Left renal cortex interstitium (tissue), 4 donors: ENCODE measurements around the gene GARIN6. TPM values are rescaled to one million over a fixed set of nuclear protein-coding genes. Genes with fewer than 3 reads are reported as not detected.
"Not testable (repeated sequence)": the region's sequence is repeated elsewhere in the genome, so short reads cannot be mapped to it uniquely, and the experiment has no call there.

Experiments used
- DNase-seq, 4 donors: peaks; one replicate each; pipeline ENCODE4 v3.0.0-alpha.2; 2013; ENCODE audit warnings: low read depth in 4 of 4, low spot score in 2 of 4, missing footprints in 1 of 4
- polyA plus RNA-seq, 4 donors: library from polyadenylated mRNA; unstranded; fragments of 120-200 nt; gene quantifications; one replicate each; pipeline ENCODE4 v1.2.1, GENCODE V29; 2013; ENCODE audit not compliant: insufficient read length in 4 of 4

GARIN6 gene
- polyA plus RNA-seq: under 1 TPM in 1 of 4 donors, not detected in 3; 0.07 TPM

DNA sequence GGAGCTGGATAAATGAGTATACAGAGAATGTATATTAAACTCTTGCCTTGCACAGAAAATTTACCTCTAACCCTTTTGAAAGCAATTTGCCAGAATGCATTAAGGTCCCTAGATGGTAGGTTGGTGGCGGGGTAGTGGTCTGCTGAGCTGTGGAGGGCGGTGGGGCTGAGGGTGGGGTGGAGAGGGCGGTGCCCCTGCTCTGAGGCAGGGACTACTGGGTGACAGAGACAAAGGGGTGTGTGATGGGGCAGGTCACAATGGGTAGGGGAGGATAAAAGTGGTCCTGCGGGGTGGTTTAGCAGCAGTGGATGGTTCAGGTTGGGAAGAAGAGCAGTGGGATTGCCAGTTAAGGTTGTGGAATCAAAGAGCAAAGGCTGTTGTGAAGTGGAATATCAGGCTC lies at the start of gene GARIN6:
GARIN6 (plus strand) TSS at position 301 of the 400 bp plus-strand sequence. CDS start 422 bp downstream, outside the sequence.
- no peak for DNase-seq

DNA sequence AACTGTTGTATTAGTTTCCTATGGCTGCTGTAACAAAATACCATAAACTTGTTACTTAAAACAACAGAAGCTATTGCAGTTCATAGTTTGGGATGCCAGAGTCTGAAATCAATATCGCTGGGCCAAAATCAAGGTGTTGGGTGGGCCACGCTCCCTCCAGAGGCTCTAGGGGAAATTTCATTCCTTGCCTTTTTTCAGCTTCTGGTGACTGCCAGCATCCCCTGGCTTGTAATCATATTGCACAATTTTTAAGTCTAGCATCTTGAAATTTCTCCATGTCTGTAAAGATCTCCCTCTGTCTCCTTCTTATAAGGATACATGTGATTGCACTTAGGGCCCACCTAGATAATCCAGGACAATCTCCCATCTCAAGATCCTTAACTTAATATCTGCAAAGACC lies 48.8 kb upstream of the GARIN6 start:
- no peak for DNase-seq

DNA sequence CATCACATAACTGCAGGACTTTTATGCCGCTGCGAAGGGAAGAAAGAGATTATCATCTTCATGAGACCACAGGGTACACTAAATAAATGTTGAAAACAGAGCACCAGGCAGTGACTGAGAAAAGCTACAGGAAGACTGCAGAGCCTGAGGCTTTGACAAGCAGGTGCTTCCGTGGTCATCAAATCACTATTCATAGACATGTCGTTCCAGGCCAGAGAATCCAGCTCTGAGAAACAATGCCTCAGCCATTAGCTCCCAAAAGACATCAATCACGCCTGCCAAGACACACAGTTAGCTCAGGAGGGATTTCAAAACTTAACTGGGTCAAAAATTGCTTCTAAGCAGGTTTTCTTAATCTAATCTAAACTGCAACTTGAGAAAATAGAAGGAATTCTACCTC lies 47.2 kb upstream of the GARIN6 start:
- DNase-seq: no peak

DNA sequence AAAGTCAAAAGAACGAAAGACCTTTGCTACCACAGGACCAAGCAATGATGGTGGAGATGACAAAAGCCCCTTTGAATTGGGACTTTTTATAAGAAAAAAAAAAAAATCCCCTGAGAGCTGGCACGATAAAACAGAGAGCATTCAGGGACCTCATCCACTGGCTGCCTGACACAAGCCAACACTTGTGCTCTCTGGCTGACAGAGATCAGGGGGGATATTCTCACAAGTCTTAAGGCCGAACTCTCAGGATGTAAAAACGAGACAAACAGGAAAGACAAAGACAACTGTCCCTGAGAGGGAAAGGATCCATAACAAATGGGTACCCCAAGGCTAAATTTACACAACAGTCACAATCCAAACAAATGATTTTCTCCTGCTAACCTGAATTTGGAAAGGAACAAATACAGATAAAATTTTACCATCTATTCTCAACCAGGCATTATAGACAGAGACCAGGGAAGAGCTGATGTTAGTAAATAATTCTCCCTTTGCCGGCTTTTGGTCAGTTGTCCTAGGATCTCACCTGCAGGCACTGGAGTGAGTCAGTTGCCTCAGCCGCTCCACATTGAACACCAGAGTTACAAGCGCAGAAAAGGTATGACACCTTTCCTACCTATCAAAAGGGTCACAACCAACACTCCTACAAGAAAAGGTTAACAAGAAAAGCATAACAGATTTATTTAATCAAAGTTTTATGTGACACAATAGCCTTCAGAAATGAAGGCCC lies 37.9 kb upstream of the GARIN6 start:
- no peak for DNase-seq

DNA sequence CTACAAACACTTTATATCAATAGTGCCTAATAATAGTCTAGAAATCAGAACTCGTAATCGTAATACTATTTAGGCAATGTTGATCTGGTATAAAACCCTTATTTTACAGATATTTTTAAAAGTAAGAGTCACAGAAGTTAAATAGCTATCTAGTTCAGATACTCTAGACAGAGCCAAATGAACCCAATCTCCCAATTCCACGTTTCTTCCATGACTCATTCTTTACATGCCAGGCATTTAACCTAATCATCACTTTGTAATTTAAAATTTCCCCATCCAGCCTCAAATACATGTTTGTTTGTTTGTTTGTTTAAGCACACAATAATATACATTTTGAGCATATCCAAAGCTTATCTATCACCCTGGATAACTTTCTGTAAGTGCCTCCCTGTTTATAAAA lies 36.4 kb upstream of the GARIN6 start:
- no peak for DNase-seq

DNA sequence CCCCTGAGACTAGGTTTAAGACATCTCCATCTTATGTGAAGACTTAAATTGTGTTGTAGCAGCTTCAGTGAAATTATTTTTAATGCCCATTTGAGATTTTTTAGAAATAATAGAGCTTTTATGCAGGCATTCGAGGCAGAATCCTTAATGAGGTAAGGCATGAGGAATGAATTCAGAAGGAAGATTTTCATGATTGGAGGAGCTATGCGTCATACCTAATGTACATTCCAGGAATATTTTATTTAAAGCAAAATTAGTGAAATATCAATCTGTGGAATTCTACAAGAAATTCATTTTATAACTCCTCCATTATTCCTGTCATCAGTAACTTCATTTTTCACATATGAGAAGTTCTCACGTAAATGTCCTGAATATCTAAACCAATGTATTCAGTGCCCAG lies 36.0 kb upstream of the GARIN6 start:
- no peak for DNase-seq

DNA sequence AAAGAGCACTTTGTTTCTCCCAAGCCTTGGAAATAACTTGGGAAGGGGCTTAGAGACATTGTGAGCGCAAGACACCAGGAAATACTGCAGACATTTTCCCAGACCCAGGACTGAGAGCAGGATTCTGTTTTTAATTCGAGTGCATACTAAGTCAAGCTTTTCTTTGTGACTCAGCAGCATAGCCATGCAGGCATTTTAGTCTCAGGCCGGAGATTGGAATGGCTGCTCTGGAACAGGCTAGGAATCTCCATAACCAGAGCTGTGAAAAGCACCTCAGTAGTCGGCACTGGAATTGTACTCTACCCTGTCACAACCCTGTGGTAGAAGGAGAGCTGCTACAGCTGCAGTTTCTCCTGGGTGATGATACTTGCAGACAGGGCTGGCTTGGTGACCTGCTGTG lies 28.9 kb upstream of the GARIN6 start:
- no peak for DNase-seq

DNA sequence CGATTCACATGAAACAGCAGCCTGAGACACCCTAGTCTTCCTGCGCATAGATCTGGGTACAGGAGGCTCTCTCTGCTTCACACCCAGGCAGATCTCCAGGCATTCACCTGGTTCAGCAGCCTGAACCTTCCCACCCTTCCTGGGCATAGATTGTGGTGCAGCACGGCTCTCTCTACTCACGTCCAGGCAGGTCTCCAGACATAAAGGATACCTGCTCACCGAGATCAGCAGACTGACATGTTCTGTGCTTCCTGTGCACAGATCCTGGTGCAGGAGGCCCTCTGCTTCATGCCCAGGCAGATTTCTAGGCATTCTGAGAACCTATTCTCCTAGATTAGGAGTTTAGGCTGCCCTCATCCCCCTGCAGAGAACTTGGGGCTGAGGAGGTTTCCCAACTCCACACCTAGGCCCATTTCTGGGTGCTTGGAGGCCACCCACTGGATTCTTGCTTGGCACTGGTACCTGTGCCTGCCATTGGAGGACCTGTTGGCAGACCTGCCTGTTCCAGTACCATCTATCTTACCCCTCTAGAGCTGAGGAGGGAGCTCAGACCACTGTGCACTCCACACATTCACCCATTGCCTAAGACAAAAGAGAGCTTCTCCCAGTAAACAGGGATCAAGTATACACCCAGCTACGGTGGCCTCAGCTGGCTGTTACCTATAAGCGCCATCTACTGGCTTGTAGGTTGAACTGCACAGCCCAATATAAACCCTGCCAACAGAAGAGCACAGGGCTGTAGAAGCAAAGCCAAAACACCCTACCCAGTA lies 28.0 kb upstream of the GARIN6 start:
- DNase-seq: no peak

DNA sequence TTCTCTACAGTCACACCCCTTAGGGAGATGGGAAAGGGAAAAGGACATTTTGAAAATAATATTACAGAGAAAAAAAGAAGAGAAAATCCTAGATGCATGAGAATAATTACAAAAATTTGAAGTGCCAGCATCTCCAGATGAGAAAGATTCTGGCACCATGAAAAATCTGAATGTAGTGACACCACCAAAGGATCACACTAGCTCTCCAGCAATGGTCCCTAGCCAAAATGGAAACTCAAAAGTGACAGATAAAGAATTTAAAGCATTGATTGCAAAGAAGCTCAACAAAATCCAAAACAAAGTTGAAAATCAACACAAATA lies 27.4 kb upstream of the GARIN6 start:
- no peak for DNase-seq

DNA sequence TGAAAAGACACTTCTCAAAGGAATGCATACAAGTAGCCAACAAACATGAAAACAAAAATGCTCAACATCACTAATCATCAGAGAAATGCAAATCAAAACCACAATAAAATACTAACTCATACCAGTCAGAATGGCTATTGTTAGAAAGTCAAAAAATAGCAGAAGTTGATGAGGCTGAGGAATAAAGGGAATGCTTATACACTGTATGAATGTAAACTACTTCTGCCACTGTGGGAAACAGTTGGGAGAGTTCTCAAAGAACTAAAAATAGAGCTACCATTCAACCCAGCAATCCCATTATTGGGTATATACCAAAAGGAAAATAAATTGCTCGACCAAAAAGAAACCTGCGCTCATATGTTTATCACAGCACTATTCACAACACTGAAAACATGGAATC lies 23.0 kb upstream of the GARIN6 start:
- not testable (repeated sequence) for DNase-seq

DNA sequence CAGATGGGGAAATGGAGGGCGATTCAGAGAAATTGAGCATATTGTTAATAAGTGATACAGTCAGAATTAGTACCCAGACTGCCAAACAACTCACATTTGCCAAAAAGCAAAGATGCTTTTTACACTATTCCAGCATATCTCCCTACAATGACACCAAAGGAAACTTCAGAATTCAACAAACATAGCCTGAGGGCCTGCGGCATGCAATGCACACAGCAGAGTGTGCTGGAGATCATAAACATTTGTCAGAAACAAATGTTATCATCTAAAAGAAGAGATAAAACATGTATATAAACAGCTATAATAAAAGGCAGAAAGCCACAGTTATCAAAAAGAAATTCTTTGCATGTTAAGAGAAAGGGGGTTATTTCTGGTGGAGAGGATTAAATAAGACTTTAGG lies 20.1 kb upstream of the GARIN6 start:
- no peak for DNase-seq

DNA sequence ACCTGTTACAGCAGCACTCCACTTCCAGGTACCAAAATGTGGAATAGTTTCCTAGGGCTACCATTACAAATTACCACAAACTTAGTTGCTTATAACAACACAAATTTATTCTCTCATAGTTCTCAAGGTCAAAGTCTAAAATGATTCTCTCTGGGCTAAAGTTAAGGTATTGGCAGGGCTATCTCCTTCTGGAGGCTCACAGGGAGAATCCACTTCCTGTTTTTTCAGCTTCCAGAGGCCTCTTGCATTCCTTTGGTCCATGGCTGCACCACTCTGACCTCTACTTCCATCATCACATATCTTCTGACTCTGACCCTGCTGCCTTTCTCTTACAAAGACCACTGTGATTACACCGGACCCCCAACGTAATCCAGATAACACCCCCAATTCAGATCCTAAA lies 2.9 kb upstream of the GARIN6 start:
- DNase-seq: no peak

DNA sequence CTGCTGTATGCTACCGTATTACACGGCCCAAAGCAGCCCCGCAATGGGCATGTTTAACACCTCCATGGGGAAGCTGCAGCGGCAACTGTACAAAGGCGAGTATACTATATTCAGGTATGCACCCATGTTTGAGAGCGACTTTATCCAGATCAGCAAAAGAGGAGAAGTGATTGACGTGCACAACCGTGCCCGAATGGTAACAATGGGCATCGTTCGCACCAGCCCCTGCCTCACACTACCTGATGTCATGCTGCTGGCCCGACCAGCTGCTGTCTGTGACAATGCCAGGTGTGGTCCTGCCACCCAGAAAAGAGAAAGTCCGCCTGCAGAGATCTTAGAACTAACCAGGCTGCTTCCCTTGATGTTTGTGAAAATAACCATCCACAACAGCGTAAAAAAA lies 630 bp downstream of the GARIN6 start:
- no peak for DNase-seq

DNA sequence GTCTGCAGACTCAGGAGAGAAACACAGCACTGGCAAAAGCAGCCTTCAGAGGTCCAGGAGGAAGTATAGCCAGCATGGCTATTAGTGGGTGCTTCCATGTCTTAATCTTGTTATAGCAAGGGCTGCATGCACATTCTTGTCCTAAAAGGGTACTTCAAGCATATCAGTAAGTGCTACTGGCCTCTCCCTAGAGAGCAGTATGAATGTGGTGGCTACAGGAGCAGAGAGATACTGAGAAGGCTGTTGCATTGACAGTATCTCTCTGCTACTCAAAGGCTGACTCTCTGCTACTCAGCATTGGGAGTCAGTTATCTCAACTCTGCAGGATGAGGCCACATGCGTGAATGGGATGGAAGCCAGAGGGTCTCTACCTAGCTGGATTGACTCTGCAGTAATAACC lies 2.0 kb downstream of the GARIN6 start:
- DNase-seq: no peak

DNA sequence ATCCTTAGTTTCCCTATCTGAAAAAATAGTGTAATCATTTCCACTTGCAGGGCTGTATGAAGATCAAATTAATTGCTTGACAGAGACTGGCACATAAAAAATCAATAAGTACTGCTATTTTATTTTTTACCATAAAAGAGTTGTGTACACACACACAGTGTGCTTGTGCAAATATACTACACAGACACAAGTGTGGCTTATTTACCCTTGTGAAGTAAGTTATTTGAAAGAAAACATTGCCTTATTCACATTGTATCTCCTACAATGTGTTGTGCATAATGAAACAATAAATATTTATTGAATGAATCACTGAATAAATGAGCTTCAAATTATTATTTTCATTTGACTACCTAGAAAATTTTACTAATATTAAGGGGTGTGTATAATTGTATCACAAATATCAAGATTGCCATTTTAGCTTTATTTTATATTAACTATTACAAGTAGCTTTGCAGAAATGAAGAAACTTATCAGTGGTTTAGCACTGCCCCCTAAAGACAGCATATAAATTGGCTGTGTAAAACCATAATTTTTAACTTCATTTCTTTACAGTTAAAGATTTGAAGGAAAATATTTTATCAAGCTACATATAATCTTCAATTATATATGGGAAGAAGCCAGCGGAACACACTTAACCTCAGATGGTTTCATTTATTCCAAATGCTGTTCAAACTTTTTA lies 11.3 kb downstream of the GARIN6 start:
- DNase-seq: peak in 2 of 4 donors; percentile 1 to 2

DNA sequence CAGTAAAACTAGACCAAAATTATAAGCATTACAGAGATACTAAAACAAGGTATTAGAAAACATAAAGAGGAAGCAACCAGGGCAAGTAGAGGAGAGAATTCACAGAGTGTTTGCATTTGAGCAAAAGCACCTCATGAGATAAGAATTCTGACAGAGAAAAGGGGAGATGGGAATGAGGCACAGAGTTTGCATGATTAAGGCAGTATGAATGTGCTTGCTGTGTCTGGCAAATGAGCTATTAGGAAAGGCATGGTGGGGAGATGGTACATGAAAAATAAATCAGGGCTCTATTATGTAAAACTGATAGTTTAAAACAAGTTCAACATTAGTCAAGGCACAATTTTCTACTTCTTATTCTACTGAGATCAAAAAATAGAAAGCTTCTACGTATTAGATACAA lies 23.1 kb downstream of the GARIN6 start:
- no peak for DNase-seq

DNA sequence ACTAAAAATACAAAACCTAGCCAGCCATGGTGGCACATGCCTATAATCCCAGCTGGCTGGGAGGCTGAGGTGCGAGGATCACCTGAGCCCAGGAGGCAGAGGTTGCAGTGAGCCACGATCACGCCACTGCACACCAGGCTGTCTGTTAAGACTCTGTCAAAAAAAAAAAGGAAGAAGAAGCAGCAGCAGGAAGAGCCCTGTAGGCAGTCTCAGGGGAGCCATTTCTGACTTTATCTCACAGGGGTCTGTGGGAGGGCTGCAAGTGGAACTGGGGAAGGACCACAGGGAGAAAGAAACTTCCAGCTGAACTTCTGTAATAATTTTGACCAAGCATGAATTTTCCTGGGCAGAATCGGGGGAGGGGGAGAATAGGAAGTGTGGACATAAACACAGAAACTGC lies 32.7 kb downstream of the GARIN6 start:
- DNase-seq: no peak

DNA sequence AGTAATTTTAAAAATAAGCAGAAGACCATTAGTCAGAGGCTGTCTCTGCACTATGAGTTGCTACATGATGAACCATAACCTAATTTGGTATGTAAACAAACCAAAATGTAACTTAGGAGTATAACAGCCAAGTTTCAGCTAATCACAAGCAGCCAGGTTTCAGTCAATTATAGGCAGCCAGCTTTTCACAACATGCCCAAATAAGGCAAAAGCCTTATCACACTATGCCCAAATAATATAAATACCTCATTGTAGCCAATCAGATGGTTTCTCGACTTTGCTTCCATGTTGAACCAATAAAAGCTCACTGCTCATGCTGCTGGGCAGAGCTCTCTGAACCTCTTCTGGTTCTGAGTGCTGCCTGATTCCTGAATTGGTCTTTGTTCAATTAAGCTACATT lies 38.6 kb downstream of the GARIN6 start:
- DNase-seq: no peak

DNA sequence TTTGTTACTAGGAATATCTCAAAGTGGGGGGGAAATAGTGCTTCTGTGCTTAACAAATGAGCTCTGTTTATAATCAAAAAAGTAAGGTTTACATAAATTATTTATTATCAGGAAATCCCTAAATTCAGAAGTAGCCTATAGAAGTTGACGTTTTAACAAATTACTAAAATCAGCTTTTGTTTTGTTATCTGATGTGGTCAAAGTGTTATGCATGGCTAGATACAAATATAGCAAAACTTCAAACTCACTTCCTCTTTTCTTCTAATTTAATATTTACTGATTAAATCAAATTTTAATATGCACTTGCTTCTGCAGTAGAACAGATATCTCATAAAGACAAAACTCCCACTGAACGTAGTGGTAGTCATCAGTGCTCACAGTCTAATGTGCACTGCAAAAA lies 47.5 kb downstream of the GARIN6 start:
- DNase-seq: no peak
